HG03095 (cell line): Measurements from ENCODE around the gene SPATS2.

Experiments
- ATAC-seq: cut with Tn5 transposase; IDR thresholded peaks from one replicate; pipeline ENCODE4 v1.9.1; 2021; ENCODE audit warnings: moderate library complexity; ENCODE audit not compliant: unreplicated experiment

The SPATS2 gene

GRCh38 chr12:49458816-49459215, 91.6 kb downstream of the SPATS2 start:
- no peak for ATAC-seq

GRCh38 chr12:49461221-49461620, 94.0 kb downstream of the SPATS2 start:
- no peak for ATAC-seq

GRCh38 chr12:49462083-49462744, 95.0 kb downstream of the SPATS2 start:
- ATAC-seq, result no peak

- ATAC-seq, result no peak
Observed at GRCh38 chr12:49465132-49465531, 97.9 kb downstream of the SPATS2 start.

- no peak for ATAC-seq
Observed at GRCh38 chr12:49470986-49471385, 103.7 kb downstream of the SPATS2 start.

GRCh38 chr12:49471557-49471956, 104.3 kb downstream of the SPATS2 start:
- ATAC-seq, result no peak

- no peak for ATAC-seq
Observed at GRCh38 chr12:49476091-49476490, 108.8 kb downstream of the SPATS2 start.

- no peak for ATAC-seq
Observed at GRCh38 chr12:49478949-49479664, 111.8 kb downstream of the SPATS2 start.

GRCh38 chr12:49482095-49483051, 115.1 kb downstream of the SPATS2 start:
- ATAC-seq, result no peak

GRCh38 chr12:49483619-49484018, 116.4 kb downstream of the SPATS2 start:
- ATAC-seq, result no peak

GRCh38 chr12:49487605-49488004, 120.3 kb downstream of the SPATS2 start:
- ATAC-seq, result no peak

GRCh38 chr12:49489154-49489553, 121.9 kb downstream of the SPATS2 start:
- no peak for ATAC-seq

- no peak for ATAC-seq
Observed at GRCh38 chr12:49489720-49490119, 122.5 kb downstream of the SPATS2 start.

GRCh38 chr12:49491823-49492222, 124.6 kb downstream of the SPATS2 start:
- no peak for ATAC-seq

GRCh38 chr12:49493900-49494299, 126.6 kb downstream of the SPATS2 start:
- ATAC-seq, result no peak

GRCh38 chr12:49496417-49497360, 129.4 kb downstream of the SPATS2 start:
- ATAC-seq, result no peak

- no peak for ATAC-seq
Observed at GRCh38 chr12:49501895-49502294, 134.6 kb downstream of the SPATS2 start.

GRCh38 chr12:49502590-49502989, 135.3 kb downstream of the SPATS2 start:
- no peak for ATAC-seq

- no peak for ATAC-seq
Observed at GRCh38 chr12:49503674-49504180, 136.5 kb downstream of the SPATS2 start.

GRCh38 chr12:49505672-49506071, 138.4 kb downstream of the SPATS2 start:
- ATAC-seq, result no peak
